Cardiac fibroblast (primary cell): Measurements from ENCODE around the gene AP2M1.

ENCODE experiments used
- DNase-seq, 2 donors: peaks; one replicate each; pipeline versions ENCODE4 v3.0.0 to v3.0.0-alpha.2; 2010; ENCODE audit warnings: low read depth in 2 of 2
- H3K4me3 ChIP-seq, 2 donors: replicated peaks in 1 of 2; 1 replicate in 1 of 2; 2 replicates in 1 of 2; pipeline ENCODE4 v1.5.1; 2011; ENCODE audit warnings: low read depth in 2 of 2, low read length in 2 of 2, mild to moderate bottlenecking in 2 of 2, moderate library complexity in 1 of 2
- CTCF ChIP-seq: IDR thresholded peaks from one replicate; pipeline ENCODE4 v1.5.1; 2011; ENCODE audit warnings: low read depth, mild to moderate bottlenecking, low read length, inconsistent platforms

Gene AP2M1

DNA sequence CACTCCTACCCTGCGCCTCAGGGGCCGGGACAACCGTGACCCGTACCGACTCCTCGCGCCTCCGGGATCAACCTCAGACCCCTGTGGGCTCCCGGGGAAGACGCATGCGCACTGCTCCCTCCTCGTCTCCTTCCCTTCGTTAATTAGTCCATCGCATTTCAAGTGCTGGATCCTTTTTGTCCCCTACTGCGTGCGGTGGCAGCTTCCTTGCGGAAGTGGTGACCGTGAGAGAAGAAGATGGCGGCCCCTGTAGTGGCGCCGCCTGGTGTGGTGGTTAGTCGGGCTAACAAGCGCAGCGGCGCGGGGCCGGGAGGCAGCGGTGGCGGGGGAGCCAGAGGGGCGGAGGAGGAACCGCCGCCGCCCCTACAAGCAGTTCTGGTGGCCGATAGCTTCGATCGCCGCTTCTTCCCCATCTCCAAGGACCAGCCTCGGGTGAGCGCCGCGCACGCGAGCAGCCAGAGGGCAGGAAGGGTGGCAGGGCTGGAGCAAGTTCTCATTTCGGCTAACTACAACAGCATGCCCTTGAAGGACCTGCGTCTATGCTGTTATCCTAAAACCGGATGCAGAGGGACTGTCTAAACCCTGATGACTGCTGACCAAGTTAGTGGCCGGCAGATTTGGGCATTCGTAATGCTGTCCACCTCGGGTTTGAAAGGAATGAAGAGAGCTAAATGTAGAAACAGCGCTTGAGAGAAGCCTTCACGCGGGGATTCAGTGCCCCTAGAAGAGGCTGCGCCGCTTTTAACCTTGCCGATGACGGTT is 39.3 kb upstream of the AP2M1 start, which contains the start of gene EIF2B5:
Gene EIF2B5, plus strand, starts transcription at position 210 of the 762 bp plus-strand sequence. Its CDS starts 28 bp downstream, at position 238.
- peak; percentile 44 for TF ChIP-seq CTCF
- H3K4me3 ChIP-seq, result peak within 1 kb of the TSS; percentile 90 to 94
- DNase-seq, result peak; percentile 94 to 95

- TF ChIP-seq CTCF, result no peak
- DNase-seq, result no peak
- peak overlapping the region; percentile 90 to 94 for H3K4me3 ChIP-seq
Measured at GRCh38 chr3:184135911-184136260, 38.8 kb upstream of the AP2M1 start.

DNA sequence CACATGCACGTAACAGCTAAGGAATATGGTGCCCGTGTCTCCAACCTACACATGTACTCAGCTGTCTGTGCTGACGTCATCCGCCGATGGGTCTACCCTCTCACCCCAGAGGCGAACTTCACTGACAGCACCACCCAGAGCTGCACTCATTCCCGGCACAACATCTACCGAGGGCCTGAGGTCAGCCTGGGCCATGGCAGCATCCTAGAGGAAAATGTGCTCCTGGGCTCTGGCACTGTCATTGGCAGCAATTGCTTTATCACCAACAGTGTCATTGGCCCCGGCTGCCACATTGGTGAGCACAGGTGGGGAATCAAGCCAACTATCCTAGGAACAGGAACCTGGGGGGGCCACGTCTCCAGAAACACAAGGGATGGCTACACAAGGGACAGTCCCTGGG is 34.2 kb upstream of the AP2M1 start:
- H3K4me3 ChIP-seq, result no peak overlapping the region
- no peak for TF ChIP-seq CTCF
- DNase-seq, result no peak

GRCh38 chr3:184142199-184142598 is 32.5 kb upstream of the AP2M1 start:
- TF ChIP-seq CTCF, result no peak
- H3K4me3 ChIP-seq, result no peak overlapping the region
- DNase-seq, result no peak

DNA sequence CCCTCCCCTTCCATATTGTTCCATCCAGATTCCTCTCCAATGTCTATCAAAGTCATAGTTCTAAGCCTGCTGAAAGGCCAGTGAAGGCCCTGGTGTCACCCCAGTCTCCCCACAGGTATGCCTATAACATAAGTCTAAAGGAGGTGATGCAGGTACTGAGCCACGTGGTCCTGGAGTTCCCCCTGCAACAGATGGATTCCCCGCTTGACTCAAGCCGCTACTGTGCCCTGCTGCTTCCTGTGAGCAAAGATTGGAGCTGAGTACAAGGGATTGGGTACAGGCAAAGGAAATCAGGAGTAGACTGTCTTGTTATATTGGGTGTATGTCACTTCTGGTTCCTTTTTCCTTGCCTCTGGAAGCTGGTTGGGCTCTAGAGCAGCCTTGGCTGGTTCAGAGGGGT is 31.3 kb upstream of the AP2M1 start:
- H3K4me3 ChIP-seq, result no peak overlapping the region
- no peak for TF ChIP-seq CTCF
- no peak for DNase-seq

GRCh38 chr3:184144505-184144904 is 30.1 kb upstream of the AP2M1 start:
- DNase-seq, result no peak
- H3K4me3 ChIP-seq, result no peak overlapping the region
- TF ChIP-seq CTCF, result no peak

- DNase-seq, result peak; percentile 70 to 74
- H3K4me3 ChIP-seq, result no peak overlapping the region
- peak; percentile 51 for TF ChIP-seq CTCF
Measured at GRCh38 chr3:184145111-184145524, 29.5 kb upstream of the AP2M1 start.
